Measurements from ENCODE around the gene CFAP52. TPM values are rescaled to one million over a fixed set of nuclear protein-coding genes. Genes with fewer than 3 reads are reported as not detected.
"Not testable (repeated sequence)": the region's sequence is repeated elsewhere in the genome, so short reads cannot be mapped to it uniquely, and the experiment has no call there.

Gene CFAP52
- total RNA-seq, 1 donor from 2014 or later: not detected

DNA sequence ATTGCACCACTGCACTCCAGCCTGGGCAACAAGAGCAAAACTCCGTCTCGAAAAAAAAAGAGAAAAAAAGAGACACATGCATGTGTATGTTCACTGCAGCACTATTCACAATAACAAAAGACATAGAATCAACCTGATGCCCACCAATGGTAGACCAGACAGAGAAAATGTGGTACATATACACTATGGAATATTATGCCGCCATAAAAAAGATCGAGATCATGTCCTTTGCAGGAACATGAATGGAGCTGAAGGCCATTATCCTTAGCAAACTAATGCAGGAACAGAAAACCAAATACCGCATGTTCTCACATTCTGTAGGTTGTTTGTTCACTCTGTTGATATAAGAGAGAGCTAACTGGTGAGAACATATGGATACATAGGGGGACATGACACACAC lies 9.7 kb upstream of the CFAP52 start:
- ATAC-seq; DNase-seq (ENCODE audit: low spot score); intact Hi-C loops (cut with DNase I): not testable (repeated sequence)

DNA sequence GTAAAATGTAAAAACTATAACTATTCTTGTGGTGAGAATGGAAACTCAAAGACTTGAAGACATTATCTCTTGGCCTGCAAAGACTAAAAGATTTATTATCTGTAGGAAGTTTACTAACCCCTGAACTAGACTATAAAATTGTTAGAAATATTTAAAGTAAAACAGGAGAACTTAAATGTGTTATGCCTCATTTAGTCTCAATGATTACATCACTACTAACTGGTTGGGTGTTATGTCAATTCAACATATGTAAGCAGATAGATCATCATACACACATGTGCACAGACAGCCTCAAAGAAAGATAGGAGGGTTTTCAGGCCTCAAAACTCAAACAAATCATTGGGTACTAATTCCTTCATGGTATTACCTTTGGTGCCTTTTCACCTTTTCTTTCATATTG lies 8.4 kb upstream of the CFAP52 start:
- intact Hi-C loops (cut with DNase I): no loop called here
- DNase-seq (ENCODE audit: low spot score): no peak
- ATAC-seq: no peak

DNA sequence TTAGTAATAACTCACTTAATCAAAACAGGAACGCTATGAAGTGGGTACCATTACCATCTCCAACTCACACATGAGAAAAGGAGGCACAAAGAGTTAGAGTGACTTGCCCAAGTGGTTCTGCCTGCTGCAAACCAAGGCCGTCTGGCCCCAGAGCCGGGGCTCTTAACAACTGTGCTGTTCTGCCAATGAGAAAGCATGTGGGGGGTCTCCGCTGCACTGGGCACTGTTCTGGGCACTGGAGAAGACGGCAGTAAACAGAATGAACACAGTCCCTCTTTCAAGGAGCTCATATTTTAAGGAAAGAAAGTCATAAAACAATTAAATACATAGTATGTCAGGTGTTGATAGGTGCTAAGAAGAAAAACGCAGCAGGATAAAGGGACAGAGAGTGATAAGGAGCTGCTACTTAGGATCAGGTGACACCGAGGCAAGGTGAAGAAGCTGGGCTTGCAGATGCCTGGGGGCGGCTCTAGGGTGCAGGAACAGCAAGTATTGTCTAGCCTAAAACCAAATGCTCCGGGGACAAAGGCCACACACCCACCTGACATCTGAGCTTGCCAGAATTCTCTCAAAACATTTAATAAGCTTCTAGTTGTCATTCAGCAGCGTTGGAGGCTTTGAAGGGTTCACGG lies 7.4 kb upstream of the CFAP52 start:
- ATAC-seq: no peak
- intact Hi-C loops (cut with DNase I): no loop called here
- no peak for DNase-seq (ENCODE audit: low spot score)

- DNase-seq (ENCODE audit: low spot score): no peak
- no peak for ATAC-seq
- intact Hi-C loops (cut with DNase I): no loop called here
Observed at GRCh38 chr17:9571201-9571600, 5.2 kb upstream of the CFAP52 start.

- intact Hi-C loops (cut with DNase I): no loop called here
- DNase-seq (ENCODE audit: low spot score) (peak; percentile 94), ATAC-seq (peak; percentile 95)
Observed at GRCh38 chr17:9575381-9576101, 901 bp upstream of the CFAP52 start, which contains the start of gene STX8. STX8 (minus strand) TSS chr17:9575820; CDS start chr17:9575808, 12 bp downstream.

DNA sequence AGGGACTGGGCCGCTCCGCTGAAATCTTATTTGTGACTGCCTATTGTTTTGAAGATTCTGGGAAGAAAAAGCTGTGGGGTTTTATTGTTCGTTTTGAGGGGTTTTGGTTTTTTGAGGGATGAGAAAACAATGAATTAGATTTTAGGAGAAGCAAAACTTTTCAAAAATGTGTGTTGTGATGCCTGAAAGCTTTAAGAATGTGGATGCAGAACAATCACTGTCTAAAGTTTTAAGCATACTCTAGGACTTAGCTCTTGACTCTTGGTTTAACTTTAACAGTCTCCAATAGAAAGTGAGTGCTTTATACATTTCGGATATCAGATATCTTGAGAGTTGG lies 899 bp downstream of the CFAP52 start:
- intact Hi-C loops (cut with DNase I): no loop called here

DNA sequence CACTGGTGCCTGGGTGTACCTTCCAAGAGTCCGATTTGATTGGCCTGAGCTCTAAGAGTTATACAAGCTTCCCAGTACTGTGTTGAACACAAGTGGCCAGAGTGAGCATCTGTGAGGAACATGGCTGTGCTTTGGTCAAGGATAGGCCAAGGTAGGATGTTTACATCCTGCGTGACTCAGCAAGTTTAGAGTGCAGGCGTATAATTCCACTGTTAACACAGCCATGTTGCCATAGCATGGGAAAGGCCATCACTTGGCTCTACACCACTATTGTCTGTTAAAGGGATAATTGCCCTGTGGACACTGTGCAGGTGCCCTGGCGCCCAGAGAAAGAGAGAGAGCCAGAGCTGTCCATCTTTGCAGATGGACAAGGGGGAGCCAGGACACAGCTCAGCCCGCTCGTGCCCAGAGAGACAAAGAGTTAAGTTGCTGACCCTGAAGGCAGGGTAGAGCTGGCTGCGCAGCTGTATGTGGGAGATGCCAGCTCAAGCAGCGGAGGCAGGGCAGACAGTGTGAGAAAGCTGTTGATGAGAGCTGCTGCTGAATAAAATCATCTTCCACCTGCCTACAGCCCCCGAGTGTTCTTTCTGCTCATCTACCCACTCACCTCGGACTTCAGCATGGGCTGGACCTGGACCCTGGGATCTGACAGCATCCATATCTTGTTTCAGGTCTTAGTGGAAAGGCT lies 11.7 kb downstream of the CFAP52 start:
- DNase-seq (ENCODE audit: low spot score) (no peak), ATAC-seq (no peak)
- intact Hi-C loops (cut with DNase I): no loop called here

More for the DNA sequence above, 899 bp downstream of the CFAP52 start:
- no peak for DNase-seq (ENCODE audit: low spot score)
- no peak for ATAC-seq

GRCh38 chr17:9594065-9594464 lies 17.6 kb downstream of the CFAP52 start:
- ATAC-seq (no peak), DNase-seq (ENCODE audit: low spot score) (no peak)
- intact Hi-C loops (cut with DNase I): no loop called here

GRCh38 chr17:9597638-9598037 lies 21.2 kb downstream of the CFAP52 start:
- intact Hi-C loops (cut with DNase I); DNase-seq (ENCODE audit: low spot score); ATAC-seq: not testable (repeated sequence)

DNA sequence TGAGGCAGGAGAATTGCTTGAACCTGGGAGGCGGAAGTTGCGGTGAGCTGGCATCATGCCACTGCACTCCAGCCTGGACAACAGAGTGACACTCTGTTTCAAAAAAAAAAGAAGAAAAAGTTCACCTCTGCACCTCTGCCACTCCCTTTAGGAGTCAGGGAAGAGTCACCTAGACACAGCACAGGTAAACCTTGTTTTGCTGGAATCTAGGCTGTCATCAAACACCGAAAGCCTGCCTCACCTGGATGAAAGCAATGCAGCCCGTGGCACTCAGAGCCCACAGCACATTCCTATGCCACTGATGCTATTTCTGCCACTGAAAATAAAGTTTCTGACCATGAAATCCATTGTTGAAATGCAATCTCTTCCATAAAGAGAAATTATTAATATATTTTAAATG lies 22.2 kb downstream of the CFAP52 start:
- intact Hi-C loops (cut with DNase I): no loop called here
- ATAC-seq (no peak), DNase-seq (ENCODE audit: low spot score) (no peak)

- ATAC-seq; DNase-seq (ENCODE audit: low spot score); intact Hi-C loops (cut with DNase I): not testable (repeated sequence)
Observed at GRCh38 chr17:9604583-9604982, 28.1 kb downstream of the CFAP52 start.

DNA sequence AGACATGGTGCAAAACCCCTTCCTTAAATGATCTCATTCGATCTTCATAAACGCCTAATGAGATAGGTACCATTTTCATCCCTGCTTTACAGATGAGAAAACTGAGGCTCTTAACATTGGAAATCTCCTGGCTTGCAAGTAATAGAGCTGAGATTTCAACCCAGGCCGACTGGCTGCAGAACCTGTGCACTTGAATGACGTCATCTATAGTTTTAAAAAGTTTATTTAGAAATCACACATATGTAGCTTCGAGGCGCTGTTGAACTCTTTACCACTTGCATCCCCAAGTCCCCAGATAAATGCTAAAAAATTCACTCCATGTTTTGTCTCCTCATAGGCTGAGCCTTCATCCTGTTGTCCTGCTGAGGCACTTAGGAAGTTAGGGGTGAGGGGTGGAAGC lies 30.0 kb downstream of the CFAP52 start:
- no peak for ATAC-seq
- no peak for DNase-seq (ENCODE audit: low spot score)
- intact Hi-C loops (cut with DNase I): no loop called here

GRCh38 chr17:9607058-9607457 lies 30.6 kb downstream of the CFAP52 start:
- intact Hi-C loops (cut with DNase I); DNase-seq (ENCODE audit: low spot score); ATAC-seq: not testable (repeated sequence)

DNA sequence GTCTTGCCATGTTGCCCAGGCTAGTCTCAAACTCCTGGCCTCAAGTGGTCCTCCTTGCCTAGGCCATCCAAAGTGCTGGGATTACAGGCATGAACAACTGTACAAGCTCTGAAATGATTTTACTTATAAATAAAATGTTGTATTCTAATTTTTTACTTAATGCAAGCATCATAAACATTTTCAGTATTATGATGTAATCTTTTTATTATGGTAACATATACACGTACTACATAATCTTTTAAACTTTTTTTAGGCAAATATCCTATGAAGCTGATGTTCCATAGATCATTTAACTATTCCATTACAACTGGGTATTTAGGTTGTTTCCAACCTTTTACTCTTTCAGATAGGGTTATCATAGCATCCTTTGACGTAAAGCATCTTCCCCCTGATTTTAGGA lies 35.1 kb downstream of the CFAP52 start:
- intact Hi-C loops (cut with DNase I): no loop called here
- DNase-seq (ENCODE audit: low spot score) (no peak), ATAC-seq (no peak)

- intact Hi-C loops (cut with DNase I): no loop called here
- ATAC-seq (no peak), DNase-seq (ENCODE audit: low spot score) (no peak)
Observed at GRCh38 chr17:9612006-9612405, 35.6 kb downstream of the CFAP52 start.

GRCh38 chr17:9615486-9615885 lies 39.0 kb downstream of the CFAP52 start:
- no peak for ATAC-seq

GRCh38 chr17:9622961-9623360 lies 46.5 kb downstream of the CFAP52 start:
- intact Hi-C loops (cut with DNase I): no loop called here
- DNase-seq (ENCODE audit: low spot score) (no peak), ATAC-seq (no peak)

More at GRCh38 chr17:9615486-9615885, 39.0 kb downstream of the CFAP52 start:
- DNase-seq (ENCODE audit: low spot score): no peak
- intact Hi-C loops (cut with DNase I): no loop called here

- intact Hi-C loops (cut with DNase I): no loop called here
- ATAC-seq (no peak), DNase-seq (ENCODE audit: low spot score) (no peak)
Observed at GRCh38 chr17:9628509-9628908, 52.1 kb downstream of the CFAP52 start.

GRCh38 chr17:9632741-9633140 lies 56.3 kb downstream of the CFAP52 start:
- intact Hi-C loops (cut with DNase I): no loop called here
- ATAC-seq (no peak), DNase-seq (ENCODE audit: low spot score) (no peak)

GRCh38 chr17:9635340-9635739 lies 58.9 kb downstream of the CFAP52 start:
- no peak for DNase-seq (ENCODE audit: low spot score)
- ATAC-seq: no peak
- intact Hi-C loops (cut with DNase I): no loop called here
